Glutamatergic neuron (in vitro differentiated cells): ENCODE measurements around the gene AHI1. TPM values are rescaled to one million over a fixed set of nuclear protein-coding genes. Genes with fewer than 3 reads are reported as not detected.

Source experiments
- DNase-seq: peaks from one replicate; pipeline ENCODE4 v3.0.0; 2022
- H3K27ac Mint-ChIP-seq: one replicate; pipeline ENCODE4 v1.8.0; 2020; ENCODE audit warnings: mild to moderate bottlenecking, mixed read lengths, inconsistent platforms; ENCODE audit not compliant: unreplicated experiment
- H3K27me3 Mint-ChIP-seq: one replicate; pipeline ENCODE4 v1.8.0; 2020; ENCODE audit warnings: mild to moderate bottlenecking, moderate library complexity, mixed read lengths, inconsistent platforms; ENCODE audit not compliant: unreplicated experiment
- H3K36me3 Mint-ChIP-seq: one replicate; pipeline ENCODE4 v1.8.0; 2020; ENCODE audit warnings: mild to moderate bottlenecking, mixed read lengths, inconsistent platforms; ENCODE audit not compliant: unreplicated experiment
- H3K4me1 Mint-ChIP-seq: one replicate; pipeline ENCODE4 v1.8.0; 2020; ENCODE audit warnings: mild to moderate bottlenecking, low read depth, mixed read lengths, inconsistent platforms; ENCODE audit not compliant: unreplicated experiment
- H3K4me3 Mint-ChIP-seq: one replicate; pipeline ENCODE4 v1.8.0; 2020; ENCODE audit warnings: mild to moderate bottlenecking, mixed read lengths, inconsistent platforms; ENCODE audit not compliant: unreplicated experiment
- H3K9me3 Mint-ChIP-seq: one replicate; pipeline ENCODE4 v1.8.0; 2020; ENCODE audit warnings: mild to moderate bottlenecking, moderate library complexity, mixed read lengths, inconsistent platforms; ENCODE audit not compliant: unreplicated experiment
- total RNA-seq: library from RNA; stranded (reverse); fragmentation: NEBNext Ultra II Directional; extraction: Animal tissue kit (Norgen Biotek cat#: 25700); gene quantifications from one replicate; pipeline ENCODE4 v1.2.1, GENCODE V29; 2021; ENCODE audit not compliant: unreplicated experiment
- TF ChIP-seq, protein P1 (sequence below): fragments of 200-600 bp; sonication (generic); IDR thresholded peaks from one replicate; pipeline ENCODE4 v1.5.0; 2021; ENCODE audit not compliant: partially characterized antibody, unreplicated experiment

The AHI1 gene
- total RNA-seq, 1 donor from 2014 or later = 11.1 TPM

DNA sequence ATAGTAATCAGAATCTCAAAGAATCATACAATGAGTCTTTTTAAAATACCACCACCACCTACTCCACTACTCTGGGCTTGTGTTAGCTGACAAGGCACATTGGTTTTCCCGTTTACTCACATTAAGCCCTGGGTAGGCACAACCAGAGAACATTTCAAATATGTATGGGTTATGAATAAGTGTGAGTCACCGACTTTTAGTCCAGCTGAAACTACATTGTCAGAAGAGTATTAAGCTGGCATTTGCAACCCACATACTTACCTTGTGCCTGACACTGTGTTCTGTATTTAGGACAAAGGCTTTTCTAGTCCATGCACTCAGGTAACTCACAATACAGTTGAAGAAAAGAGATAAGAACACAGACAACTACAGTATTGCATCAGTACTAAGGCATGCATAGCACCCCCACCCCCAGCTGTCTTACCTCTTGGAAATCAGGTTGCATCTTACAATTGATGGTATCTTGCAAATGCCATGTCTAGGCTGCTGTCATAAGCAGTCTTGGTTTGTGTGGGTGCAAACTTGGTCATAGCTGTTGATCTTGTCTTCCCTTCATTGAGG is 40.3 kb upstream of the AHI1 start:
- DNase-seq = no peak

DNA sequence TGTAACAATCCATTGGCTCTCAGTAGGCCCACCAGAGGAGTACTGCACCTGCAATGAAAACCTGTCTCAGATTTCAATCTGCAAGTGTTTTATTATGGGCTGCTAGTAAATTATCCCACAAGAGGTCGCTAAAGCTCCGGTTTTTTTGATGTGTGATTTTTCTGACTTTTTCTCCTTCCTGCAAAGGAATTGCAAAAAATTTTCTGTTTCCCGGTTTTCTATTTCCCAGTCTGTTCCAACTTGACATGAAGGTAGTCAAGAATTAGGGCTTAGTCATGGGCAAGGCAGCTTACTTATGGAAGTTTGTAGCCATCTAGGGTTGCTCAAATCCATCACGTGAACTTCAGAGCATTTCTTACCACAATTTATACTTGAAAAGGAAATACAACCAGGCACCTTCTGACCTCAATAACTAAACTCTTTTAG is 38.5 kb upstream of the AHI1 start:
- no peak overlapping the region for H3K4me3 Mint-ChIP-seq
- no peak overlapping the region for H3K27ac Mint-ChIP-seq

More for the DNA sequence above, 40.3 kb upstream of the AHI1 start:
- H3K4me3 Mint-ChIP-seq = no peak overlapping the region
- no peak overlapping the region for H3K27ac Mint-ChIP-seq
- peaks cover 5% of the 10 kb centered on the region for H3K36me3 Mint-ChIP-seq
- no peaks in the 10 kb centered on the region for H3K9me3 Mint-ChIP-seq
- peaks cover 2% of the 10 kb centered on the region for H3K27me3 Mint-ChIP-seq
- no peaks in the 10 kb centered on the region for H3K4me1 Mint-ChIP-seq
- TF ChIP-seq, protein P1, sequence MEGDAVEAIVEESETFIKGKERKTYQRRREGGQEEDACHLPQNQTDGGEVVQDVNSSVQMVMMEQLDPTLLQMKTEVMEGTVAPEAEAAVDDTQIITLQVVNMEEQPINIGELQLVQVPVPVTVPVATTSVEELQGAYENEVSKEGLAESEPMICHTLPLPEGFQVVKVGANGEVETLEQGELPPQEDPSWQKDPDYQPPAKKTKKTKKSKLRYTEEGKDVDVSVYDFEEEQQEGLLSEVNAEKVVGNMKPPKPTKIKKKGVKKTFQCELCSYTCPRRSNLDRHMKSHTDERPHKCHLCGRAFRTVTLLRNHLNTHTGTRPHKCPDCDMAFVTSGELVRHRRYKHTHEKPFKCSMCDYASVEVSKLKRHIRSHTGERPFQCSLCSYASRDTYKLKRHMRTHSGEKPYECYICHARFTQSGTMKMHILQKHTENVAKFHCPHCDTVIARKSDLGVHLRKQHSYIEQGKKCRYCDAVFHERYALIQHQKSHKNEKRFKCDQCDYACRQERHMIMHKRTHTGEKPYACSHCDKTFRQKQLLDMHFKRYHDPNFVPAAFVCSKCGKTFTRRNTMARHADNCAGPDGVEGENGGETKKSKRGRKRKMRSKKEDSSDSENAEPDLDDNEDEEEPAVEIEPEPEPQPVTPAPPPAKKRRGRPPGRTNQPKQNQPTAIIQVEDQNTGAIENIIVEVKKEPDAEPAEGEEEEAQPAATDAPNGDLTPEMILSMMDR = no peak

DNA sequence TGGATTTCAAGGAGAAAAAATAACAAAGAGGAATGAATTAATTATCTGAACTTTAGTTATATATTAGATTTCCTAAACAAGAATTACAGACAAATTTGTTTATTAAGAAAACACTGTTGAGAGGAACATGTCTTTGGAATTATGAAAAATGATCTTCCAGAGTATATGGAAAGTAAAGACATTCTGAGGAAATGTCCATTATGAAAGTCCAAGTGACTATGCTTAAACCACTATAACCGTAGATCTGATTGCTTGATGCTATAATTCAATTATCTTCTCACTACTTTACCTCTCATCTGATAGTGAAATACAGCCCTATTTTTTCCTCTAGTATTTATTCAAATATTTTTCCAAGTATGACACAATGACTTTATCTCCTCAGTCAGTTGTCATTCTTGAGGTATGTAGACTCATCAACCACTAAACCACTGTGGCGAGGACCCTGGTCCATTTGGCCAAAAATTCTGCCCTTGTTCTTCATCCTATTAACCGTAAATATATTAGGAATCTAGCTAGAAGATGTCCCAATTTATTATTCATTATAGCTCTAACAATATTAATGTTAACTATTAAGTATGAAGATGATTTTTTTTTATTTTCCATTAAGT is 37.3 kb upstream of the AHI1 start:
- TF ChIP-seq, protein P1 = no peak
- Mint-ChIP-seq H3K36me3 (peaks cover 5% of the 10 kb centered on the region), H3K4me1 (no peaks in the 10 kb centered on the region), H3K4me3 (no peak overlapping the region), H3K27me3 (peaks cover 2% of the 10 kb centered on the region), H3K27ac (no peak overlapping the region), H3K9me3 (no peaks in the 10 kb centered on the region)
- DNase-seq = no peak

More for the DNA sequence above, 38.5 kb upstream of the AHI1 start:
- Mint-ChIP-seq H3K27me3 (peaks cover 2% of the 10 kb centered on the region), H3K4me1 (no peaks in the 10 kb centered on the region), H3K9me3 (no peaks in the 10 kb centered on the region), H3K36me3 (peaks cover 5% of the 10 kb centered on the region)
- TF ChIP-seq, protein P1 = peak; percentile 52
- no peak for DNase-seq

DNA sequence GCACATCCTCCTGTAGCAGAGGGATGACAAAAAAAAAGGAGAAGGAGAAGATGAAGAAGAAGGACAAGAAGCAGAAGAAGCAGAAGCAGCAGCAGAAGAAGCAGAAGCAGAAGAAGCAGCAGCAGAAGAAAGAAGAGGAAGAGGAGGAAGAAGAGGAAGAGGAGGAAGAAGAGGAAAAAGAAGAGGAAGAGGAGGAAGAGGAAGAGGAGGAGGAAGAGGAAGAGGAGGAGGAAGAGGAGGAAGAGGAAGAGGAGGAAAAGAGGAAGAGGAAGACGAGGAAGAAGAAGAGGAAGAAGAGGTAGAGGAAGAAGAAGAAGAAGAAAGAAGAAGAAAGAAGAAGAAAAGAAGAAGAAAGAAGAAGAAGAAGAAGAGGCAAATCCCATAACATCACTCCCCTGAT is 35.0 kb upstream of the AHI1 start:
- TF ChIP-seq, protein P1 = no peak
- H3K36me3 Mint-ChIP-seq = no peaks in the 10 kb centered on the region
- no peaks in the 10 kb centered on the region for H3K27me3 Mint-ChIP-seq
- no peak overlapping the region for H3K4me3 Mint-ChIP-seq
- no peak overlapping the region for H3K27ac Mint-ChIP-seq
- H3K4me1 Mint-ChIP-seq = no peaks in the 10 kb centered on the region
- no peaks in the 10 kb centered on the region for H3K9me3 Mint-ChIP-seq
- DNase-seq = no peak

DNA sequence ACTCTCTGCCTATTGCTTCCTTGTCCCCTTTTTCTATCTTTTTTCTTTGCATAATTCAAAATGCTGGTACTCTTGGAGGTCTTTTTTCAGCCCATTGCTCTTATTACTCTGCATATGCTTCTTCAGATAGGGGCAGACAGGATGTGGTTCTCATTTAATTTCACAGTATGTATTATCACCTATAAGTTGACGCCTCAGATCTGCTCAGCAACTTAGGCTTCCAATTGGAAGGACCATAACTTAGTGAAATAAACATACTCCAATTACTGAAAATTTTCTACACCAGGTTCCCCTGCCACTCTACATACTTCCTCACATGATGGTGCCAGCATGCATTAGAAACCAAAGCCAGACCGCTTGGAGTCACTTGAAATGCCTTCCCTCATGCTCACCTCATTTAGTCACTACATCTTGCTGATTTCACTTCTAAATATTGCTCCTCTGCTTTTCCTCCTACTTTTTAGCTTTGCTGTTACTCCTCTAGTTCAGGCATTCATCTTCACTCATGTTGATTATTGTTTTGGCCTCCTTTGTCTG is 34.5 kb upstream of the AHI1 start:
- Mint-ChIP-seq H3K27me3 (no peaks in the 10 kb centered on the region), H3K27ac (no peak overlapping the region)

More for the DNA sequence above, 34.5 kb upstream of the AHI1 start:
- Mint-ChIP-seq H3K36me3 (no peaks in the 10 kb centered on the region), H3K4me1 (no peaks in the 10 kb centered on the region), H3K9me3 (no peaks in the 10 kb centered on the region), H3K4me3 (no peak overlapping the region)
- TF ChIP-seq, protein P1 = no peak
- DNase-seq = no peak
